Fibroblast of mammary gland (primary cell): Measurements from ENCODE around the gene FAM83E.
"Not testable (repeated sequence)": the region's sequence is repeated elsewhere in the genome, so short reads cannot be mapped to it uniquely, and the experiment has no call there.

Experiments used
- DNase-seq: peaks from one replicate; pipeline ENCODE4 v3.0.0-alpha.2; 2010; ENCODE audit warnings: low read depth
- H3K4me3 ChIP-seq: 2 replicates; pipeline ENCODE4 v1.5.1; 2011; ENCODE audit warnings: low read depth, mild to moderate bottlenecking, low read length, moderate library complexity; ENCODE audit not compliant: control insufficient read depth
- TF ChIP-seq, protein P1 (sequence below): conservative IDR thresholded peaks from 2 replicates; pipeline ENCODE4 v1.5.1; 2011; ENCODE audit warnings: low read depth, low read length, inconsistent platforms; ENCODE audit not compliant: control insufficient read depth, insufficient read depth

FAM83E gene

DNA sequence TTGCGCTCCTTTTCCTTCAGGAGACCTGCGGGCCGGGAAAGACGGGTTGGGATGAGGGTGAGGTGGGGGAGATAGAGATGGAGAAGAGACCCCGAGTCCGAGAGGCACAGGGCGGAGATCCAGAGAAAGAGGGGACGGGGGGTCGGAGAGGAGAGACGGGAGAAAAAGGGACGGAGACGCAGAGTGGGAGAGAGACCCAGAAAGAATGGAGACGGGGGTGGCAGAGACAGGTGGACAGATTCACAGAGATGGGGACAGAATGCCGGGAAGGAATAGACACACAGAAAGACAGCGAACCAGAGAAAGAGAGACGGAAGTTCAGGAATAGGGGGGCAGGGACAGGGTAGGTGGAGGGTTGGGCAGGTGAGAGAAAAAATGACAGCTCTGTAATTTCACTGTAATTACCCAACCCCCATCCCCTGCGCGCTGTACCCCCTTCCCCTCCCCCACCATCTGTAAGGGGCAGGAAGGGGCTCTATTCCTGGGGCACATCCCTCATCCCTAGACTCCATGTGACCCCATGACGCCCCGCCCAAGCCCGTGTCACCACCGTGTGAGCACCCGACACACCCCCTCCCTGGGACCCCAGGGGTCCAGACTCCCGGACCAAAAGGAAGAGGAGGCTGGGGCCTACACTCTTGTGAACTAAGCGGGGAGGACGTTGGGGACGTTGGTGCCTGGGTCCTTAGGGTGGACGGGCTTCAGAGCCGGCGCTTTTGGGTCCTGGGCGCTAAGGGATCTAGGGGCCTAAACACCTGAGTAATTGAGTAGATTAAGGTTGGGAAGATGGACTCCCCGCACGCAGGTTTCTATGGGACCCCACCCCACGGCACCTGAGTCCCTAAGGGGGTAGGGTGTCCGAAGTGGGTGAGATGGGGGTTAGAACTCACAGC is 21.3 kb upstream of the FAM83E start:
- TF ChIP-seq, protein P1, sequence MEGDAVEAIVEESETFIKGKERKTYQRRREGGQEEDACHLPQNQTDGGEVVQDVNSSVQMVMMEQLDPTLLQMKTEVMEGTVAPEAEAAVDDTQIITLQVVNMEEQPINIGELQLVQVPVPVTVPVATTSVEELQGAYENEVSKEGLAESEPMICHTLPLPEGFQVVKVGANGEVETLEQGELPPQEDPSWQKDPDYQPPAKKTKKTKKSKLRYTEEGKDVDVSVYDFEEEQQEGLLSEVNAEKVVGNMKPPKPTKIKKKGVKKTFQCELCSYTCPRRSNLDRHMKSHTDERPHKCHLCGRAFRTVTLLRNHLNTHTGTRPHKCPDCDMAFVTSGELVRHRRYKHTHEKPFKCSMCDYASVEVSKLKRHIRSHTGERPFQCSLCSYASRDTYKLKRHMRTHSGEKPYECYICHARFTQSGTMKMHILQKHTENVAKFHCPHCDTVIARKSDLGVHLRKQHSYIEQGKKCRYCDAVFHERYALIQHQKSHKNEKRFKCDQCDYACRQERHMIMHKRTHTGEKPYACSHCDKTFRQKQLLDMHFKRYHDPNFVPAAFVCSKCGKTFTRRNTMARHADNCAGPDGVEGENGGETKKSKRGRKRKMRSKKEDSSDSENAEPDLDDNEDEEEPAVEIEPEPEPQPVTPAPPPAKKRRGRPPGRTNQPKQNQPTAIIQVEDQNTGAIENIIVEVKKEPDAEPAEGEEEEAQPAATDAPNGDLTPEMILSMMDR, result no peak
- H3K4me3 ChIP-seq, result no peak overlapping the region
- DNase-seq, result no peak

DNA sequence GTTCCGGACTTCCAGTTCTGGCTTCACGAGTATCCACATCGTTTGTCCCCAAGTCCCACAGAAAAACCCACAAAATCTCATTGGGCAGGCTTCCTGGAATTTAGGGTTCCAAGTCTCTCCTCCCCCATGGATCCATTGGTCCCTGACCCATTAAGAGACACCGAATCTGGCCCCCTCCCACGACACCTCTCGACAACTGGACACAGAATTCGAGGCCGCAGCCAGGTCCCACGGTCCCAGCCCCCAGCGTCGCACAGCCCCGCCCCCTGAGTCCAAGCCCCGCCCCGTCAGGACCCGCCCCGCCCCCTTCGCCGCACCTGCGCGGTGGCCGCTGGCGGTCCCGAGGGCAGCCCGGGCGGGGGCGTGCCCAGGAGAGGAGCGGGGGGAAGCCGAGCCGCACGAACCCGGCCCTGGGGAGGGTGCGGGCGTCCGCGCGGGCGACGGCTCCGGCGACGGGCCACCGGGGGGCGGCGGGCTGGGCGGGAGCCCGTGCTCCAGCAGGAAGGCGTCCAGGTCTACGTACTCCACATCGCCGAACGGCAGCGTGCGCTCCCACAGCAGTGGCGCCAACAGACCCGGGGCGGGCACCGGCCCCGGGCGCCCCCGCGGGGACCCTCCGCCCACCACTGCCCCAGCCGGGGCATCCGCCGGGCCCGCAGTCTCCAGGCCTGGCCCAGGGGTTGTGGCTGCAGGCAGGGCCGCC is 20.5 kb upstream of the FAM83E start:
- DNase-seq, result no peak
- TF ChIP-seq, protein P1, result no peak
- no peak overlapping the region for H3K4me3 ChIP-seq

DNA sequence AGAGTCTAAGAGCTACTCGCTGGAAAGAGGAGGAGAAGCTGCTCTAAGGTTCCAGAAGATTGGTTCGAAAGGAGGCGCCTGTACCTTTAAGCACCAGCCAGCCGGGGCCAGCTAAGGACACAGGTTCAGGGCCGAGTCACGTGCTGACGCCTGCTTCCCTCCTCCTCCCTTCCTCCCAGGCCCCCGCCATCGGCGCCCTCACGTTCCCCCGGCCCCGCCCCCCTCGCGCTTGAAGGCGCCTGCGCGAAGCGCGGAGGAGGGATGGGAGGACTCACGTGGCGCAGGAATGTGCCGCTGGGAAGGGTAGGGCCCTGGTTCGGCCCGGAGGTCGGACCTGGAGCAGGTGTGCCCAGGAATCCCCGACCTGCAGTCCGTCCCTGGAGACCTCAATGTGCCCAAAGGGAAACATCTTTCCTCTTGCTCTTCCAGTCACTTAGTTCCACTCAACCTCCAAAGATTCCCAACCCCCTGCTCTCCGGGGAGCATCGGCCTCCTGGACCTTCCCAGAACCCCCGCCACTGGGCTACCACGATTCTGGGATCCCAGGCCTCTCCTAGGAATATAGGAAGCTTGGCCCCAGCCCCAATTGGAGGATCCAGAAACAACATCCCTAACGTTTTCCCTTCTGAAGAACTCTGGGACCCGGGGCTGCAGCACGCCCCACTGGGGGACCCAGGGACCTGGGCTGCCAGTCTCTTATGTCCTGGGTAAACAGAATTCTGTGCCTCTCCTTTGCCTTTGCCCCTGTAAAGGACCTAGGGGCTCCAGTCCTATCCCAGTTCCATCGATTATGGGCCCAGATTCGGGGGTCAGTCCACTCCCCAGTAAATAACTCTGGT is 19.8 kb upstream of the FAM83E start:
- TF ChIP-seq, protein P1, result no peak
- peak; percentile 94 for DNase-seq
- H3K4me3 ChIP-seq, result peak overlapping the region; percentile 33

DNA sequence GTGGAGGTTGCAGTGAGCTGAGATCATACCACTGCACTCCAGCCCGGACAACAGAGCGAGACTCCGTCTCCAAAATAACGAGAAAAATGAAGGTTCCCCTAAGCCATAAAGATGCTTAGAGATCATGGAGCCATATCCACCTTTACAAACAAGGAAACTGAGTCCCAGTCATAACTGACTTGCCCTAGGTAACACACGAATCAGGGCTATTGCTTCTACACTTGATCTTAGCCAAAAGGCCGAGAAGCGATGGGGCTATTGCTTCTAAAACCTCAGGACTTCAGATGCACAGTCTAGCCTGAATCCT is 19.1 kb upstream of the FAM83E start:
- DNase-seq, result no peak
- TF ChIP-seq, protein P1, result no peak
- peak overlapping the region; percentile 33 for H3K4me3 ChIP-seq

DNA sequence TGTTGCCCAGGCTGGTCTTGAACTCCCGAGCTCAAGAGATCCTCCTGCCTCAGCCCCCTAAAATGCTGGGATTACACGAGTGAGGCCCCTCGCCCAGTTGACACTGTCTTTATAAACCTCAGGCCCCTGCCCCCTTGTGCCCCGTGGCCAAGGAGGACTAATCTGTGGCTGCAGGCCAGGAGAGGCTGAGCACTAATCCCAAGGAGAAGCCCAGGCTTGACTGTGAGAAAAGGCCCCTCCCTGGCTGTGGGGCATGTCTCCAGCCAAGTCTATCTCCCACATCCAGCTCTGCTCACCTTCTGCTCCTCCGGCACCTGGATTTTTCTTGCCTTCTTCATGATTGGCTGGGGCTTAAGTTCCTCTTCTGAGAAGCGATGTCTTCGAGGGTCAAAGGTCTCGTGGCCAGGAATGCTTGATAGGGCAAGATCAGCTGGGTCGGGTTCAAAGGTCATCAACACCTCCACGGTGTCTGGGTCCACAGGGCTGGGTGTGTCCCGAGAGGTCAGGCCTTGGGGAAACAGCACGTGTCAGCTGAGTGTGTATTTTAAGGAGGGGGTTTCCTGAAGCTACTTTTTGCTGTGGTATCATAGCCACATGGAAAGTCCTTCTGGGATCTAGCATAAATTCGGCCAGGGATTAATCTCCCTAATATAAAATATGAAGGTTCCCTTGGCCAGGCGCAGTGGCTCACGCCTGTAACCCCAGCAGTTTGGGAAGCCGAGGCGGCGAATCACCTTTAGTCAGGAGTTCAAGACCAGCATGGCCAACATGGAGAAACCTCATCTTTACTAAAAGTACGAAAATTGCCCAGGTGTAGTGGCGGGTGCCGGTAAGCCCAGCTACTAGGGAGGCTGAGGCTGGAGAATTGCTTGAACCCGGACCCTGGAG is 18.5 kb upstream of the FAM83E start:
- H3K4me3 ChIP-seq, result no peak overlapping the region
- DNase-seq, result no peak
- TF ChIP-seq, protein P1, result no peak

DNA sequence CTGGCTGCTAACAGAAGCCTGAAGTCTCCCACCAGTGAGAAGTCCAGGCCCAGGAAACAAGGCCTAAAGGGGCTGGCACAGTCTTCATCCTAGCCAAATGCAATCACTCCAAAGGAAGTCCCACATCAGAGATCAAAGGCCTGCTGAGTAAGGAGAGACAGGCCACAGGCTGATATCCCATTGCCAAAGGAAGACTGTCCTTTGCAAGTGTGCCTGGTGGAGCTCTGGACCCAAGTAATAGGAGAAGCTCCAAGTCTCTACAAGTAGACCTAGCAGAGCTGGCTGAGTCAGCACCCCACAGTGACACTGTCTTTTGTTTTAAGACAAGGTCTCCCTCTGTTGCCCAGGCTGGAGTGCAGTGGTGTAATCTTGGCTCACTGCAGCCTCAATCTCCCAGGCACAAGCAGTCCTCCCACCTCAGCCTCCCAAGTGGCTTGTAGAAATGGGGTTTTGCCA is 17.8 kb upstream of the FAM83E start:
- peak; percentile 64 for DNase-seq
- no peak overlapping the region for H3K4me3 ChIP-seq
- TF ChIP-seq, protein P1, result no peak

DNA sequence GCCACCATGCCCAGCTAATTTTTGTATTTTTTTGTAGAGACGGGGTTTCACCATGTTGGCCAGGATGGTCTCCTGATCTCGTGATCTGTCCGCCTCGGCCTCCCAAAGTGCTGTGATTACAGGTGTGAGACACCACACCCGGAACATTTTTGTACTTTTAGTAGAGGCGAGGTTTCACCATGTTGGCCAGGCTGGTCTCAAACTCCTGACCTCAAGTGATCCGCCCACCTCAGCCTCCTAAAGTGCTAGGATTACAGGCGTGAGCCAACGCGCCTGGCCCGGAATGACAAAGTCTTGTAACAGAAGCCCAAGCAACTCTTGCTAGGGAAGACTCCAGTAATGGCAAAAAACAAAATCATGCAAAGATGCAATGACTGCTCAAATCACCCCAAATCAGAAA is 17.4 kb upstream of the FAM83E start:
- not testable (repeated sequence) for DNase-seq, H3K4me3 ChIP-seq
